ENCODE measurements around the gene SAFB2.

SAFB2 gene

DNA sequence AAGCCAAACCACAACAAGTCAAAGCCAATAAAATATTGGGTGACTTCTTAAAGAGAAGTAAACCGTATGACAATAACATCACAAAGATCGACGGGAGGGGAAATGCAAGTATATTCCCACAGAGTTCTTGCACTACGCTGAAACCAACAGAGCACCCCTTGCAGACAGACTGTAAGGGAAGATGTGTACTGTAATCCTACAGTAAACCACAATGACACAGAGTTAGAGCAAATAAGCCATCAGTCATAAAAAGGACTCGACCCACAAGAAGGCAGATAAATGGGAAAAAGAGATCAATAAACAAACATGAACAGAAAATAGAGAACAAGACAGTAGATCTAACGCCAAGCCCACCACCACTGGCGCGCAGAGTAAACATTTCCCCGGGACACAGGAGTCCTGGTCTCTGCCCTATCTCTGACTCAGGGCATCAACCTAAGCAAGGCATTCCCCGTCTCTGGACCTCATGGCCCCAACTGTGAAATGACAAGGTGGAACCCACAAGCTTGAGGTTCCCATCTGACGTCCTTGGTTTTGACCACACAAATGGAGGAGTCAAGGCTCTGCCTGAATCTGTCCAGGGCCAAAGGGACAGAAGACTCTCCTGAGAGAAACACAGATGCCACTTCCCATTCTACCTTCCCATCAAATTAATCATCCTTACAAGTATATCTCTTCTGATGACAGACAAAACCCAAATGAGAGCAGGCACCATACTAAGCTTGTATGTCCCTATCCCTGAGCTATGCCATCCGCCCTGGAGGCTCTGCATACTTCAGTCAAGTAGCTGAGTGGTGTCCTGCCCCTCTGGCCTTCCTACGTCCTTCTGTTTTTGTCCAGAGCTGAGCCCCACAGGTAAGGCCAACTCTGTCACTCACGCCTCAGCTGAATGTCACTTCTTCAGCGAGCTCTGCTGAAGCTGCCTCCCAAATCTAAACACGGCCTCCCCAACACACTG lies 15.0 kb downstream of the SAFB2 start:
- no peak for DNase-seq (ENCODE audit: low read depth in 2 of 2)

DNA sequence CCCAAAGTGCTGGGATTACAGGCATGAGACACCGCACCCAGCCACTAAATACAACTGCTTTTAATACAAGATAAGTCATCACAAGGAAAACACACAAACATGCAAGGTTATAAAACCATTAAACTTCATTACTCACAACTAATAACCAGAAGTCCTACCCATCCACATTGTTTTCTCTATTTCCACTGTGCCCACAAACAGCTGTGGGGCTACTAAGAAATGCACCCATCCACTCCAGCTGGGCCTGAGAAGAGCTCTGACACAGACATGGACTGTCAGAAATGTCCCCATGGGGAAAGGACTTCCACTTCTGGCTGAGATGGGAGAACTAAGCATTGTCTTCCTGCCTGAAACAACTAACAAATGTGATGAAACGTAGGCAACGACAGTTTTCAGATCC lies 17.2 kb downstream of the SAFB2 start:
- DNase-seq (ENCODE audit: low read depth in 2 of 2), result no peak

DNA sequence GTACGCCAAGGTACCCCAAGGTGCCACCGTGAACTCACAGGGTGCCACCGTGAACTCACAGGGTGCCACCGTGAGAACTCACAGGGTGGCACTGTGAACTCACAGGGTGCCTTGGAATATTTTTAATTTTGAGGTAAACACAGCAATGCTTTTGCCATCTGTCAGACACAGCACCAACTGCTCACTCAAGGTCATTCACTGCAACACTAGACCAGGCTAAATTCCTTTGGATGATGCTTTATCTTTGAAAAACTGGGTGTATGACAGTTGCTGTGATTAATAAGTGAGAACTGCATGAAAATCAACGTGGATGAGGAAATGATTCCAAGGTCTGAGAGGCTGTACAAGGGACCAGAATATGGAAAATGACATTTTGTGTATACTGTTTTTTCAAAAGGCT lies 18.9 kb downstream of the SAFB2 start:
- no peak for DNase-seq (ENCODE audit: low read depth in 2 of 2)

- DNase-seq (ENCODE audit: low read depth in 2 of 2), result no peak
These were observed 21.8 kb downstream of the SAFB2 start for GRCh38 chr19:5600797-5601196.

GRCh38 chr19:5595745-5596144 lies 26.8 kb downstream of the SAFB2 start:
- DNase-seq (ENCODE audit: low read depth in 2 of 2), result no peak

DNA sequence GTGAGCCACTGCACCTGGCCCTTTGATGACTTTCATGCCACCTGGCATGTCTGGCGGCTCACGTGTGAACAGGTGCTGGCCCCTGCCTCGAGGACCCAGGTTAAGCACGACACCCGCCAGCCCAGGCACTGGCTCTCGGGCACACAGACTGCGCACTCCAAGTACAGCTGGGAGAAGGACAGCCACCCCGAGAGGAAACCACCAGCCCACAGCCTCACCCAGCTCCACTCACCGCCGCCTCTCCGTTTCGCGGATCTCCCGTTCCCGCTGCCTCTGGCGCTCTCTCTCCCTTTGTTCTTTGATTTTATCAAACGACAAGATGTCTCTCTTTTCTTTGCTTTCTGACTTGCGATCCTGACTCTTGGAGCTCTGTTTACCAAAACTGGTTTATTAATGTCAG lies 27.4 kb downstream of the SAFB2 start:
- DNase-seq (ENCODE audit: low read depth in 2 of 2), result no peak

GRCh38 chr19:5594521-5594950 lies 28.0 kb downstream of the SAFB2 start:
- no peak for DNase-seq (ENCODE audit: low read depth in 2 of 2)

GRCh38 chr19:5593343-5594255 lies 29.0 kb downstream of the SAFB2 start:
- no peak for DNase-seq (ENCODE audit: low read depth in 2 of 2)

DNA sequence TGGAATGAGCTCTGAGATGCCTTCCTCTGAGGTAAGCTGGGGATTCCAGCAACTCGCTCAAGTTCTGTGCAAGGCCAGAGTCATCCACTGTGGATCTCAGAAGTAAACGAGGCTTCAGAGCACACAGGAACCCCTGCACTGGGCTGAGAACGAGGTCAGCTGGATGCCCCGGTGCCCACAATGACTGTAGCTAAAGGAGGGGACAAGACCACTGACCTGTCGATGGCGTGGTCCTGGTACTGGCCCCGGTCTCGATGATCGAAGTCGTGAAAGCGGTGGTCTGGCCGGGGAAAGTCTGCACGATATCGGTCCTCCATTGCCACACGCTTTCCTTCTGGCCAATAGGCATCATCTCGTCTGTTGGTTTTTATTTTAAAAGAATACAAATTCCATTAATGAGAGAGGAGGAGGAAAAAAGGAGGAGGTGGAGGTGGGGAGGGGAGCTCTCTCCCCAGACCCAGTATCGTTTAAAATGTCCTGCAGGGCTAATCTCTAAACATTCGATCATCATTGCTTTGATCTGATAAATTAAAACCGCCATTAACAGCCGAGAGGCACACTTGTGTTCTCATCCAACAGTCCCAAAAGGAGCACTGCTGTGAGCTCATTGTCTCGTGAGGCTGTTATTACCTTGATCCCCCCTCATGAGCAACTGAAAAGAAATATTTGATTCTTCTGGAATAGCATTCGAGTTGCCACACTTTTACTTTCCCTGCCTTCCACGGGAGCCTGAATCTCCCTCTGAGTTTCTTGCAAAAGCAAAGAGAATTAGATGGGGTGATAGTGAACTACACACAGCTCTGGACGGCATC lies 29.8 kb downstream of the SAFB2 start:
- DNase-seq (ENCODE audit: low read depth in 2 of 2), result no peak

GRCh38 chr19:5591476-5591875 lies 31.1 kb downstream of the SAFB2 start:
- DNase-seq (ENCODE audit: low read depth in 2 of 2), result no peak

GRCh38 chr19:5590865-5591154 lies 31.8 kb downstream of the SAFB2 start:
- DNase-seq (ENCODE audit: low read depth in 2 of 2), result no peak

DNA sequence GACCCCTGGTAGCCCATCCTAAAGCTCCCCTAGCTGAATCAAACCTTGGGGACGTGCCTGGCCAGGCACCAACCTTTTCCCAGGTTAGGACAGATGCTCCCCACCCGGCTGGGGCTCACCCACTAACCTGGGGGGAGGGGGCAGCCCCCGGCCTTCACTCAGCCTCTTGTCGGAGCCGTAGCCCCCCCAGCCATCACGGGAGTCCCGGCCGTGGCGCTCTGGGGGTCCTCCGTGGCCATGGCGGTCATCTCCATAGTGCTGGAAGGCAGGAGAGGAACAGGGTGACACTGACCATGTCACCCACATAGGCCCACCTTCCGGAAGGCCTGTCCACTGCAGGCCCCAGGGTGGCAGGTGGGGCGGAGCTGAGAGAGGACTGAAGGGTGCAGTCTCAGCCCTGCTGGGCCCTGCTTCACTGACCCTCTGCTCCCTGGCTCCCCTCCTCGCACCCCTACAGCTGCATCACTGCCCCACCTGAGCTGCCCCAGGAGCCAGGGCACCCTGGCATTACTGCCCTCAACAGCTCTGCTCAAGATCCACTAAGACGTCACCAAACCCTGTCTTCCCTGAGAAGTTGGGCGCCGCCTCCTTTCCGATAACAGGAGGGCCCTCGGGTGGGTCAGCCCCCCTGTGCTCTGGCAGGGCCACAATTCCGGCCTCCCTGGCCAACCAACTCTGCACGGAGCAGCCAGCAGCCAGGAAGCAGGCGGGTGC lies 32.3 kb downstream of the SAFB2 start:
- no peak for DNase-seq (ENCODE audit: low read depth in 2 of 2)

GRCh38 chr19:5588906-5589676 lies 33.5 kb downstream of the SAFB2 start:
- no peak for DNase-seq (ENCODE audit: low read depth in 2 of 2)

GRCh38 chr19:5588441-5588840 lies 34.1 kb downstream of the SAFB2 start:
- no peak for DNase-seq (ENCODE audit: low read depth in 2 of 2)

- no peak for DNase-seq (ENCODE audit: low read depth in 2 of 2)
These were observed 34.9 kb downstream of the SAFB2 start for GRCh38 chr19:5587661-5588060.

DNA sequence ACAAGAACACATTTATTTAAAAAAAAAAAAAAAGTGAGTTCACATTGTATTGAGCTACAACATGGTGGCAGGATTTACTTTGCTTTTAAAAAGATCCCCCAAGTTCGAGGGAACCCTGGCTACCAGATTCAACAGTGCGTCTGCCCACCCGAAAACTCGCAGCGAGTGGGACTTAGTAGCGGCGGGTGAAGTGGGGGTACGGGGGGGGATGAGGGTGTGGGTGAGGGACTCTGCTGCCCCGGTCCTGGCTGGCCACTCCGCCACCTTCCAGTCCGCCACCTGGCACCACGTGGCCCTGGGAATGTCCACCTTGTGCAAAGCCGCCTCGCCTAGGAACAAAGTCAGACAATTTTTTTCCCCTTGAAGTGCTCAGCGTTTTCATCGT lies 35.5 kb downstream of the SAFB2 start:
- no peak for DNase-seq (ENCODE audit: low read depth in 2 of 2)

DNA sequence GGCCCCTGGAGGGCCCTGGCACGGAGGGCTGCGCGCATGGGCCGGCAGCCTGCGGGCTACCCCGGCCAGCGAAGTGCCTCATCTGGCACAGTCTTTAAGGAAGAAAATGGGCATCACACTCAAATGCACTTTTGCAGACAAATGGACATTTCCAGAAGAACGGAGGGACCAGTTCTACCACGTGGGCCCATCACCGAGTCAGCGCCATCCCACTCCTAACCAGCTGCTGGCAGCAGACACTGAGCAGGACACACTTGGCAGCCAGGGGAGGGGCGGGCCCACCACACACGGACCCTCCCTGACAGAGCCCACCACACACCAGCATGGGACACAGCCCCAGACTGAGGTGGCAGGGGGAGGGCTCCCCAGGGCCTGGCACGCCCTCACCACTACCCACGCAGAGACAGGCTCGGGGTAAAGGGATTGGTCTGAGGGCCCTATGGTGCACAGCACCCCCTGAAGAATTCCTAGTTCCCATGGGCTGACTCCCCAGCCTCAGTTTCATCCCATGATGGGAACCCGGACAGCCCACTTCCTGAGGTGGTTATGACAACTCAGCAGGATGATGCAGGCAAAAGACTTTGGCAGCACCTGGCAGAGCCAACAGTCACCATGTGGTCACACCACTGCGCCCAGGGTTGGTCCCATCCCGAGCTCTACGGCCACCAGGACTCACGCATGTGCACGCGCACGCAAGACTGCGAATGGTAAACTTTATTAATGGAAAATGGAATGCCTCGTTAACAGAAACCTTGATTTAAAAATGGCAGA lies 36.1 kb downstream of the SAFB2 start:
- no peak for DNase-seq (ENCODE audit: low read depth in 2 of 2)

DNA sequence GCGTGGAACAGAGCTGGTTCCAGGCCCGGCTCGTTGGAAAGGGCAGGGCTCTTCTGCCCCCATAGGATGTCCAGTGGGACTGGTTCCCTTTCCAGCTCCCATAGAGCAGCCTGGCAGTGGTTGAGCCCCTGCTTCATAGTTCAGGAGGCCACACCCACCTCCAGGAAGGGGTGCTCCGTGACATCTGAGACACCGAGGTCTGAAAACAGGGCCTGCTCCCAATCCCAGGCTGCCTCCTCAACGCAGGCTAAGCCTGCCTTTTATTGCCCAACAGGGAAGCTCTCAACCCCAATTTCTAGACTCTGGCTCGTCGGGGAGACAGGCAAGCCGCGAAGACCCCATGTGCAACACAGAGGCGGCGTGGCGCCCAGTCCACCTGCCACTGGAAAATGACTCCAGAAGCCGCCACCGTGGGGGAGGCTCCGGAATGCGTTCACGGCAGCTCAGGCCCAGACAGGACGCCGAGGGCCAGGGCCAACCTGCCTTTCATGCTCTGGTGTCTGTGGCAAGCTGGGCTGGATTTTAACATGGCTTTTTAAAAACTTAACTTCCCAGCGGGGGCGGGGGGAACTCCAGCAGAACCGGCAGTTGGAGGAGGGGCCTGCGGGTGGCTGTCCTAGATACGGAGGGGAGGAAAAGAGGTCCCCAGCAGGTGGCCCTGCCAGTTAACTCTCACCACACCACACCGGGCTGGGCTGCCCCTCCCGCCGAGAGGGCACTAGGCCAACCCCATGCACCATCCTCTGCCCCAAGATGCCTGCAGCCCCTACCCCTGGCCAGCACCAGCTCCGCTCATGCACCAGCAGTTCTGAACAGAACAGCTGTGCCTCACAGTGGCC lies 36.9 kb downstream of the SAFB2 start:
- DNase-seq (ENCODE audit: low read depth in 2 of 2), result peak; percentile 18 to 42

DNA sequence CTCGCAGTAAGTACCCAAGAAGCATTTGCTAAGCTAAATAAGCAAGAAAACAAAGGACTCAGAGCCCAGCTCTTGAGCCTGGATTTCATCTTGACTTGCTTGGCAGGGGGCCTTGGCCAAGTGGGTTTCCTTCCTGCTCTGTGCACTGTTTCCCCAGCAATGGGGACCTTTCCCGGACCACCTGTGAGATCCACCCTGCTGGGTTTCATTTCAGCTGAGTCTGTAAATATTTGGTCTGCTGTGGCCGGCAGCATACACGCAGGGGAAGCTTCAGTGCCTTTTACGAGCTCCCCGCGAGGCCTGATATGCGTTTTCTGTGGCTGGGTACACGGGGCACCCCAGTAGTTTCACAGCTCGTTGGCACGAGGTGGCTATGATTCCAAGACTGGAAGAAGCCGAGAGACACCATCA lies 42.4 kb downstream of the SAFB2 start:
- DNase-seq (ENCODE audit: low read depth in 2 of 2), result no peak

Data from stimulated activated CD4-positive, alpha-beta T cell treated with anti-CD3 and anti-CD28 coated beads, Interleukin-1b, Interleukin-23, amount 100 ng/mL, for 4 hours (primary cell).